GM21381 (cell line): ENCODE results near the gene PATL2.
"Not testable (repeated sequence)": the region's sequence is repeated elsewhere in the genome, so short reads cannot be mapped to it uniquely, and the experiment has no call there.

Source experiments
- ATAC-seq: cut with Tn5 transposase; IDR thresholded peaks from one replicate; pipeline ENCODE4 v1.9.1; 2021; ENCODE audit warnings: mild to moderate bottlenecking, moderate library complexity; ENCODE audit not compliant: unreplicated experiment

Gene PATL2

DNA sequence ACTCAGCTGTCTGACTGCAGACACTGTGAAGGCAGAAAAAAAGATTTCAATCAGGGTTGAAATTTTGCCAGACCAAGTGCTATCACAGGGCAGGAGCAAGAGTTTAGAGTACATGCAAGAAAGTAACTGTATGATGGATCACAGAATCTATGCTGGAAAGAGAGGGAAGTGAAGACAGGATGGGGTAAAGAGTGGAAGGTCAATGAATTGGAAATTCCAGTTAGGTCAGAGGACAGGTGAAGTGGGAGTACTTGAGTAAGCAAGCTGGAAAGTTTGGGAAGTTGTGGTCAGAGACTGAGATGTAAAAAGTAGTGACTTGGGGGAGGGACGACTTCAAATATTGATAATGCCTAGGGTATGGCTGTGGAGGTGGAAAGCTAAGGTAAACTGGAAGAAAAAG, 54.8 kb downstream of the PATL2 start:
- no peak for ATAC-seq

- no peak for ATAC-seq
Observed at GRCh38 chr15:44654858-44655257, 56.3 kb downstream of the PATL2 start.

DNA sequence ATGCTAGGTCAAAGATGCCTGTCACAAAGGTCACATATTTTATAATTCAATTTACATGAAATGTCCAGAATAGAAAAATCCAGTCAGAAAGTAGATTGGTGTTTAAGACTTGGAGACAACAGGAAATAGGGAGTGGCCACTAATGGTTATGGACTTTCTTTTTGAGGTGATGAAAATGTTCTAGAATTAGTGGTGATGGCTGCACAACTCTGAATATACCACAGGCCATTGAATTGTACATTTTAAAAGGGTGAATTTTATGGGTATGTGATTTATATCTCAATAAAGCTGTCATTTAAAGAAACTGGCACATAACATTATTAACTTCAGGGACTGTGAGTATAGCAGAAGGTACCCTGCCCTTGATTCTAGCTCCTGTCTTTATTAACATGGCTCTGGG, 63.5 kb downstream of the PATL2 start:
- ATAC-seq = no peak

GRCh38 chr15:44647036-44647435, 64.1 kb downstream of the PATL2 start:
- no peak for ATAC-seq

- no peak for ATAC-seq
Observed at GRCh38 chr15:44646460-44646859, 64.7 kb downstream of the PATL2 start.

DNA sequence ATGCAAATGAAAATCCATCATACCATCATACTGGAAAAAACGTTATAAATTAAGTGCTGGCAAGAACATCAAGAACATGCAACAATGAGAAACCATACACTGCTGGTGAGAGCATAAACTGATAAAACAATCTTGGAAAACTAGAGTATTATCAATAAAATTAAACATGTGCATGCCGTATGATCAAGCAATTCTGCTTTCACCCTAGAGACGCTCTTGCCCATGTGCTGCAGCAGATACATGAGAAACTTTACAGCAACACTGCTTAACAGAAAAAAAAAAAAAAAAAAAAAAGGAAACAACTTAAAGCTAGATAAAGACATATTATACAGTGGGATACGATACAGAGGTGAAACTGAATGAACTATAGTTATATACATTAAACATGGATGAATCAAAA, 69.5 kb downstream of the PATL2 start:
- ATAC-seq = no peak

GRCh38 chr15:44636976-44637375, 74.1 kb downstream of the PATL2 start:
- no peak for ATAC-seq

DNA sequence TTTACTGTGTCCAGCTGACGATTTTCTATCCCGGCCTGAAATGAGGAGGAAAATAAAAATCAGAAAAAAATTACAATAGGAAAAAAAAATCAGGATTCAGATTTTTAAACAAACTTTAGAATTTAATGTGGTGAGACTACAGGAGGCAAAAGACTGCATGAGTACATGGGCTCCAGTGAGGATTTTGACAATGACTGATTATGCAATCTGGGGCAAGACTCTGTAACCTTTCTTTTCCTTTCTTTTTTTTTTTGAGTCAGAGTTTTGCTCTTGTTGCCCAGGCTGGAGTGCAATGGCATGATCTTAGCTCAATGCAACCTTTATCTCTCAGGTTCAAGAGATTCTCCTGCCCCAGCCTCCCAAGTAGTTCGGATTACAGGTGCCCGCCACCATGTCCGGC, 77.5 kb downstream of the PATL2 start:
- no peak for ATAC-seq

DNA sequence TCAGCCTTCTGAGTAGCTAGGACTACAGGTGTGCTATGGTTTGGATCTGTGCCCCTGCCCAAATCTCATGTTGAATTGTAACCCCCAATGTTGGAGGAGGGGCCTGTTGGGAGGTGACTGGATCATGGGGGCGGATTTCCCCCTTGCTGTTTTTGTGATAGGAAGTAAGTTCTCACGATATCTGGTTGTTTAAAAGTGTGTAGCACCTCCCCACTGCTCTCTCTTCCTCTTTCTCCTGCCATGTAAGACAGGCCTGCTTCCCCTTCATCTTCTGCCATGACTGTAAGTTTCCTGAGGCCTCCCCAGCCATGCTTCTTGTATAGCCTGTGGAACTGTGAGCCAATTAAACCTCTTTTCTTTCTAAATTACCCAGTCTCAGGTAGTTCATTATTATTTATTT, 85.8 kb downstream of the PATL2 start:
- ATAC-seq = not testable (repeated sequence)

- ATAC-seq = no peak
Observed at GRCh38 chr15:44623178-44623577, 87.9 kb downstream of the PATL2 start.

DNA sequence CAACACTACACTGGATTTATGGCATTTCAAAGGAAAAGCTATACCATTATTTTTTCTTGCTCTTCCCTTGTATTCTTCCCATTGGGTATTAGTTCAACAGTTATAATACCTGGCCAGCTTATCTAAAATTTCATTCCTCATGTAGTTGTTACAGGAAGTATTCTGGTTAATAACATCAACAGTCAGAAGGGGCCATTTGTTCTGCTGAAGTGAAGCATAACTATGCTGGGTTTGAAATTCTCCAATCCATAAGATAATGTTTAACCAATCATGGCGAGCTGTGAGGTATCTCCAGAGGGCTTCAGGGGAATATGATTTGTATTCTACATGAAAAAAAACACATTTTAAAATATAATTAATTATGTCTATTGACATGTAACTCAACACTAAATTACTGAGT, 91.0 kb downstream of the PATL2 start:
- no peak for ATAC-seq

DNA sequence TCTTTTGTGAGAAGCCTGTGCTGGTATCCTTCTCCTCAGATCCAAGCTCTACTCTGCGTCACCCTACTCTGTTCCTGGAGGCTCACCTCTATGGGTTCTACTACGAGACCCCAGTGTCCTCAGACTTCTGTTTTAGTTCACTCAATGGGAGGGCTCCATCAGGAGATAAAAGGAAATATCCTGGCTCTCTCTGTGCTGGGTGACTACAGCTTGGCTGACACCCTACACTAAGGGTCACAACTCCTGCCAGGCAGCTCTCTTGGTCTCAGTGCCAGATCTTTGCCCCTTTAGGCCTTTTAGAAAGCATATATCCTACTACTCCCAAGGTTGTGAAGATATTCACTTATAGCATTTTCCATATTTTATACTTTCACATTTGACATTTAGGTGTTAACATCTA, 94.1 kb downstream of the PATL2 start:
- ATAC-seq = no peak
